OCI-LY7 (cell line): ENCODE data around the gene MACROD2. TPM values are rescaled to one million over a fixed set of nuclear protein-coding genes. Genes with fewer than 3 reads are reported as not detected.

Experiments
- BruUV-seq: library from RNA; stranded (reverse); fragments of 400-500 nt; replicated peaks from 2 replicates; lab custom pipeline; 2021; lab: Mats Ljungman, UMichigan
- CTCF ChIA-PET: fragments of 300-600 bp; sonication (Branson Sonifier 250); formaldehyde crosslinking; loops from one replicate; lab custom pipeline; 2022; ENCODE audit warnings: antibody characterized with exemption; ENCODE audit not compliant: unreplicated experiment; lab: Charles Lee
- POLR2A ChIA-PET: fragments of 300-600 bp; sonication (Branson Sonifier 250); formaldehyde crosslinking; loops from one replicate; lab custom pipeline; 2022; ENCODE audit warnings: antibody characterized with exemption; lab: Charles Lee
- DNase-seq: peaks from one replicate; pipeline ENCODE4 v3.0.0-alpha.2; 2015; ENCODE audit warnings: low spot score
- H2AFZ ChIP-seq: fragments of 200-600 bp; sonication (generic), shearing (Covaris generic); 2 replicates; pipeline ENCODE4 v1.6.1; 2014; ENCODE audit warnings: mild to moderate bottlenecking, antibody characterized with exemption, low read length, moderate library complexity
- H3K27ac ChIP-seq: fragments of 200-600 bp; sonication (generic); 2 replicates; pipeline ENCODE4 v1.5.1; 2014; ENCODE audit warnings: mixed run types, low read depth, mild to moderate bottlenecking, moderate library complexity, low read length, inconsistent platforms; ENCODE audit not compliant: poor library complexity, severe bottlenecking
- H3K36me3 ChIP-seq: fragments of 200-600 bp; sonication (generic); 2 replicates; pipeline ENCODE4 v1.6.1; 2014; ENCODE audit warnings: mild to moderate bottlenecking, antibody characterized with exemption, low read length, moderate library complexity, mixed read lengths; ENCODE audit not compliant: insufficient read depth
- H3K4me1 ChIP-seq: fragments of 200-600 bp; sonication (generic); 2 replicates; pipeline ENCODE4 v1.5.1; 2014; ENCODE audit warnings: mild to moderate bottlenecking, low read length; ENCODE audit not compliant: insufficient read depth, poor library complexity, severe bottlenecking
- H3K4me2 ChIP-seq: fragments of 200-600 bp; sonication (generic); 2 replicates; pipeline ENCODE4 v1.6.1; 2014; ENCODE audit warnings: mild to moderate bottlenecking, low read length
- H3K4me3 ChIP-seq: fragments of 200-600 bp; sonication (generic); 2 replicates; pipeline ENCODE4 v1.5.1; 2014; ENCODE audit warnings: mild to moderate bottlenecking, low read depth, low read length; ENCODE audit not compliant: poor library complexity, severe bottlenecking
- H3K79me2 ChIP-seq: fragments of 200-600 bp; sonication (generic); 2 replicates; pipeline ENCODE4 v1.6.1; 2016; ENCODE audit warnings: low read depth, mild to moderate bottlenecking, low read length, moderate library complexity, mixed read lengths; ENCODE audit not compliant: insufficient read depth
- H3K9me2 ChIP-seq: fragments of 200-600 bp; sonication (generic); 2 replicates; pipeline ENCODE4 v1.6.1; 2016; ENCODE audit warnings: mild to moderate bottlenecking, low read length, mixed read lengths; ENCODE audit not compliant: insufficient read depth
- H3K9me3 ChIP-seq: fragments of 200-600 bp; sonication (generic); 2 replicates; pipeline ENCODE4 v1.6.1; 2014; ENCODE audit warnings: mild to moderate bottlenecking, mixed run types, low read length, mixed read lengths
- H4K20me1 ChIP-seq: fragments of 200-600 bp; sonication (generic); 2 replicates; pipeline ENCODE4 v1.6.1; 2014; ENCODE audit warnings: mild to moderate bottlenecking, antibody characterized with exemption, low read length, moderate library complexity, mixed read lengths; ENCODE audit not compliant: insufficient read depth
- CTCF ChIP-seq: fragments of 200-600 bp; sonication (generic); conservative IDR thresholded peaks from 2 replicates; pipeline ENCODE4 v1.5.1; 2014; ENCODE audit warnings: mild to moderate bottlenecking, antibody characterized with exemption, low read length, moderate library complexity, mixed read lengths
- EZH2phosphoT487 ChIP-seq: fragments of 200-600 bp; sonication (generic); IDR thresholded peaks from 2 replicates; pipeline ENCODE4 v1.6.1; 2018; ENCODE audit warnings: low read depth, borderline replicate concordance, mild to moderate bottlenecking, mixed run types, antibody characterized with exemption, low read length, moderate library complexity, mixed read lengths
- intact Hi-C: fragments of 100-400 bp; cut with micrococcal nuclease; formaldehyde crosslinking; loops from one replicate; pipeline ENCODE4 v1.10.0; 2022; ENCODE audit not compliant: unreplicated experiment
- total RNA-seq, 2 experiments: library from RNA; depleted of rRNA in 1 of 2; stranded (reverse); fragments of >200 nt in 1 of 2; shearing (Covaris generic) in 1 of 2; gene quantifications; 2 replicates each; pipeline ENCODE4 v1.2.3, GENCODE V29; 2014 to 2022

The MACROD2 gene
- total RNA-seq, 2 experiments from 2014 or later = 0.09 to 4.5 TPM

- Histone ChIP-seq H3K4me3 (no peak overlapping the region), H3K4me2 (no peak overlapping the region), H4K20me1 (no peaks in the 10 kb centered on the region), H3K4me1 (no peaks in the 10 kb centered on the region), H3K9me2 (no peaks in the 10 kb centered on the region), H3K79me2 (no peaks in the 10 kb centered on the region), H2AFZ (no peak overlapping the region), H3K9me3 (no peaks in the 10 kb centered on the region), H3K36me3 (no peaks in the 10 kb centered on the region), H3K27ac (no peak overlapping the region)
- CTCF ChIA-PET = no interaction called here
- BruUV-seq = no TSS peak
- TF ChIP-seq EZH2phosphoT487 (no peak), CTCF (no peak)
- intact Hi-C loops = no loop called here
- POLR2A ChIA-PET = interaction anchor here (2.0 kb wide), 1 partner anchor 10 kb away, joined by 6 read pairs; no protein-coding TSS in a partner anchor
- no peak for DNase-seq
Measured at GRCh38 chr20:15072316-15072715, 1077.0 kb downstream of the MACROD2 start.

GRCh38 chr20:15075586-15075985 is 1080.3 kb downstream of the MACROD2 start:
- Histone ChIP-seq H2AFZ (no peak overlapping the region), H3K4me2 (no peak overlapping the region), H3K27ac (no peak overlapping the region), H4K20me1 (no peaks in the 10 kb centered on the region), H3K9me2 (no peaks in the 10 kb centered on the region), H3K4me3 (no peak overlapping the region), H3K9me3 (no peaks in the 10 kb centered on the region), H3K36me3 (no peaks in the 10 kb centered on the region), H3K79me2 (no peaks in the 10 kb centered on the region), H3K4me1 (no peaks in the 10 kb centered on the region)
- TF ChIP-seq CTCF (no peak), EZH2phosphoT487 (no peak)
- intact Hi-C loops = no loop called here
- CTCF ChIA-PET = no interaction called here
- POLR2A ChIA-PET = interaction anchor here (0.6 kb wide), 1 partner anchor 986 kb away, joined by 3 read pairs; no protein-coding TSS in a partner anchor
- BruUV-seq = no TSS peak
- DNase-seq = no peak

GRCh38 chr20:15076785-15077184 is 1081.5 kb downstream of the MACROD2 start:
- no peak overlapping the region for H3K4me3 ChIP-seq
- H3K9me3 ChIP-seq = no peaks in the 10 kb centered on the region
- H4K20me1 ChIP-seq = no peaks in the 10 kb centered on the region
- no peak overlapping the region for H3K27ac ChIP-seq
- TF ChIP-seq CTCF = no peak
- no peak for TF ChIP-seq EZH2phosphoT487
- no peaks in the 10 kb centered on the region for H3K4me1 ChIP-seq
- H3K9me2 ChIP-seq = no peaks in the 10 kb centered on the region
- ChIA-PET CTCF (no interaction called here), POLR2A (interaction anchor here (0.6 kb wide), 1 partner anchor 17 kb away, joined by 3 read pairs; no protein-coding TSS in a partner anchor)
- no peaks in the 10 kb centered on the region for H3K79me2 ChIP-seq
- no peaks in the 10 kb centered on the region for H3K36me3 ChIP-seq
- intact Hi-C loops = no loop called here
- no peak for DNase-seq
- no peak overlapping the region for H2AFZ ChIP-seq
- H3K4me2 ChIP-seq = no peak overlapping the region
- no TSS peak for BruUV-seq
